Lower lobe of right lung (tissue), 2 donors: ENCODE results near the gene TAF6L. TPM values are rescaled to one million over a fixed set of nuclear protein-coding genes. Genes with fewer than 3 reads are reported as not detected.
"Not testable (repeated sequence)": the region's sequence is repeated elsewhere in the genome, so short reads cannot be mapped to it uniquely, and the experiment has no call there.

Source experiments
- ATAC-seq, 2 donors: fragments of 200-7000 bp; cut with Tn5 transposase; one replicate each; pipeline ENCODE4 v1.9.1; 2020 to 2022; ENCODE audit warnings: mild to moderate bottlenecking in 2 of 2, moderate library complexity in 2 of 2
- DNase-seq: peaks from one replicate; pipeline ENCODE4 v3.0.0-alpha.2; 2020
- H3K27ac ChIP-seq: fragments of 200-600 bp; one replicate; pipeline ENCODE4 v1.8.0; 2022
- H3K27me3 ChIP-seq: fragments of 200-600 bp; one replicate; pipeline ENCODE4 v1.8.0; 2022; ENCODE audit warnings: low read depth
- H3K36me3 ChIP-seq: fragments of 200-600 bp; one replicate; pipeline ENCODE4 v1.8.0; 2022; ENCODE audit warnings: mild to moderate bottlenecking
- H3K4me1 ChIP-seq: fragments of 200-600 bp; one replicate; pipeline ENCODE4 v1.8.0; 2022
- H3K4me3 ChIP-seq: fragments of 200-600 bp; one replicate; pipeline ENCODE4 v1.8.0; 2022; ENCODE audit warnings: mild to moderate bottlenecking
- H3K9me3 ChIP-seq: fragments of 200-600 bp; one replicate; pipeline ENCODE4 v1.8.0; 2022
- intact Hi-C: fragments of 100-400 bp; cut with DNase I; formaldehyde crosslinking; loops from one replicate; pipeline ENCODE4 v1.11.0; 2022
- total RNA-seq: library from RNA; stranded (reverse); fragmentation: NEBNext Ultra II Directional; extraction: Animal tissue kit (Norgen Biotek cat#: 25700); gene quantifications from one replicate; pipeline ENCODE4 v1.2.1, GENCODE V29; 2021
- TF ChIP-seq, protein P1 (sequence below): fragments of 200-600 bp; IDR thresholded peaks from one replicate; pipeline ENCODE4 v1.8.0; 2022; ENCODE audit warnings: antibody characterized with exemption, mild to moderate bottlenecking
- donor health status: DM: no; HTN: yes; CAD: no; lungs with severe emphysema.

Gene TAF6L
- total RNA-seq, 1 donor from 2014 or later = 23.6 TPM

DNA sequence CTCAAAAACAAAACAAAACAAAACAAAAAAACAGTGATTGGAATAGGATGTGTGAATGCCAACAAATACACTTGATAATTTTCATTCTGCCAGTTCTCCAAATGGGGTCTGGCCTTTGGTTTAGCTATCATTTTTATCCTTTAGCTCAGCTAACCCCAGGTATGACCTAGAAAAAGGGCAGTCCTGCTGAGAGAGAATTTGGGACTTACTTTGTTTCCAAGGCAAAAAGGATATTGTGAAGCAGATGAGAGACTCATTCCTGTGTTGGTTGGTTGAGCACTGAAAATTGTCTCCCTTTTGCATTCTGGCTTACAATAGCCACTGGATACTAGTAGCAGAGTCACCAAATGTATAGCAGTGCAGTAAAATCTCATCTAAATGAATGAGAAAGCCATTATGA is 34.0 kb upstream of the TAF6L start:
- Histone ChIP-seq H3K4me3 (no peak overlapping the region), H3K27ac (no peak overlapping the region), H3K36me3 (peaks cover 96% of the 10 kb centered on the region), H3K27me3 (no peaks in the 10 kb centered on the region), H3K9me3 (no peaks in the 10 kb centered on the region), H3K4me1 (peaks cover 10% of the 10 kb centered on the region)
- TF ChIP-seq, protein P1, sequence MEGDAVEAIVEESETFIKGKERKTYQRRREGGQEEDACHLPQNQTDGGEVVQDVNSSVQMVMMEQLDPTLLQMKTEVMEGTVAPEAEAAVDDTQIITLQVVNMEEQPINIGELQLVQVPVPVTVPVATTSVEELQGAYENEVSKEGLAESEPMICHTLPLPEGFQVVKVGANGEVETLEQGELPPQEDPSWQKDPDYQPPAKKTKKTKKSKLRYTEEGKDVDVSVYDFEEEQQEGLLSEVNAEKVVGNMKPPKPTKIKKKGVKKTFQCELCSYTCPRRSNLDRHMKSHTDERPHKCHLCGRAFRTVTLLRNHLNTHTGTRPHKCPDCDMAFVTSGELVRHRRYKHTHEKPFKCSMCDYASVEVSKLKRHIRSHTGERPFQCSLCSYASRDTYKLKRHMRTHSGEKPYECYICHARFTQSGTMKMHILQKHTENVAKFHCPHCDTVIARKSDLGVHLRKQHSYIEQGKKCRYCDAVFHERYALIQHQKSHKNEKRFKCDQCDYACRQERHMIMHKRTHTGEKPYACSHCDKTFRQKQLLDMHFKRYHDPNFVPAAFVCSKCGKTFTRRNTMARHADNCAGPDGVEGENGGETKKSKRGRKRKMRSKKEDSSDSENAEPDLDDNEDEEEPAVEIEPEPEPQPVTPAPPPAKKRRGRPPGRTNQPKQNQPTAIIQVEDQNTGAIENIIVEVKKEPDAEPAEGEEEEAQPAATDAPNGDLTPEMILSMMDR = no peak
- ATAC-seq (no peak), DNase-seq (no peak)
- intact Hi-C loops = no loop called here

DNA sequence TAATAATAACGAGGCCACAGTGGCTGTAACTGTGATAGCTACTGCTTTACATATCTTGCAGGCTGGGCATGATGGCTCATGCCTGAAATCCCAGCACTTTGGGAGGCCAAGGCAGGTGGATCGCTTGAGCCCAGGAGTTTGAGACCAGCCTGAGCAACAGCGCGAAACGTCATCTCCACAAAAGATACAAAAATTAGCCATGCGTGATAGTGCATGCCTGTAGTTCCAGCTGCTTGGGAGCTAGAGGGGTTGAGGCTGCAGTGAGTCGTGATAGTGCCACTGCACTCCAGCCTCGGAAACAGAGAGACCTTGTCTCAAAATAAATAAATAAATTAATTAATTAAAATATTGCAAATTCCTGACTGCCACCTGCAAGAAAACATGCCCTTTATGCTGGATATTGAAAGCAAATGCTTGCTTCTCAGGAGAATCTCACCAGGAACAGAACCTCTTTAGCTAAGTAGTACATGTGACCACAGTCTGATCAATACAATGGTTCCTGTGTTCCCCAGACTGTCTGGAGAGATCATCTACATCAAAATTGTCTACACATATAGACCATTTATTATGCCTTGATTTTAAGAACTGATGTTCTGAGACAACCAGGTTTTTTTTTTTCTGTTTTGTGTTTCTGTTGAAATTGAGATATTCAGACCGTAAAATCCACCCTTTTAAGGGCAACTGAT is 23.6 kb upstream of the TAF6L start:
- Histone ChIP-seq H3K27ac (no peak overlapping the region), H3K4me3 (no peak overlapping the region), H3K4me1 (peaks cover 12% of the 10 kb centered on the region), H3K9me3 (no peaks in the 10 kb centered on the region), H3K27me3 (no peaks in the 10 kb centered on the region), H3K36me3 (peaks cover 27% of the 10 kb centered on the region)
- no peak for DNase-seq
- TF ChIP-seq, protein P1 = no peak
- intact Hi-C loops = no loop called here
- no peak for ATAC-seq

DNA sequence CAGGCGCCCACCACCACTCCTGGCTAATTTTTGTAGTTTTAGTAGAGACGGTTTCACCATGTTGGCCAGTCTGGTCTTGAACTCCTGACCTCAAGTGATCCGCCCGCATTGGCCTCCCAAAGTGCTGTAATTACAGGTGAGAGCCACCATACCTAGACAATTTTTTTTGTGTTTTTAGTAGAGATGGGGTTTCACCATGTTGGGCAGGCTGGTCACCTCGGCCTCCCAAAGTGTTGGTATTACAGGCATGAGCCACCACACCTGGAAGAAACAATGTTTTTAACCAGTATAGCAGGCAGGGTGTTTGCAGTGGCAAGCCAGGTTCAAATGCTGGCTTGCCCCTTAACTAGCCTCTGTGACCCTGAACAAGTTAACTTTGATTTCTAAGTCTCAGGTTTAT is 21.3 kb upstream of the TAF6L start:
- H3K27me3 ChIP-seq, ATAC-seq, H3K4me3 ChIP-seq, H3K27ac ChIP-seq, intact Hi-C loops, DNase-seq, H3K9me3 ChIP-seq: not testable (repeated sequence)
- peaks cover 28% of the 10 kb centered on the region for H3K4me1 ChIP-seq
- H3K36me3 ChIP-seq = peaks cover 31% of the 10 kb centered on the region

DNA sequence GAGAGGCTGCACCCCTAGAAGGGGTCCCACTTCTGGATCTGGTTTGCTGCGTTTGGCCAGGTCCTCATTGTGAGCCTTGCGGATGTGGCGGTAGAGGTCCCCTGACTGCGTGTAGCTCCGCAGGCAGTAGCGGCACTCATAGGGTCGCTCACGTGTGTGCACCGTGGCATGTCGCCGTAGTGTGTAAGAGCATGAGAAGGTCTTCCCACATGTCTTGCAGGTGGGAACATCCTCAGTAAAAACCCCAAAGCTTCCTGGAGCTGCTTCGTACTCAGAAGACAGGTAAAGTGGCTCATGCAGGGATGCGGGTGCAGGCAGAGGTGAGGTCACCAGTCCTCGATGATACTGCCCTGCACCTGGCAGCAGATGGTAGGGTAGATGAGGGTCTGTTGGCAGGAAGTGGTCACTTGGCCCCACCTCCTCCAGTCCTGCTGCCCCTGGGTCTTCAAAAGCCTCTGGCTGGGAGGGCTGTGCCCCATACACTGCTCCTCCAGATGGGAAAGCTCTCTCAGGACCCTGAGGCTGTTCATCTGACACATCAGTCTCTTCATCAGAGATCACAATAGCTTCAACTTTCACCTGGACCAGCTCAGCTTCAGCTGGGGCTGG is 18.9 kb upstream of the TAF6L start:
- ATAC-seq = no peak
- no peak for DNase-seq
- no peaks in the 10 kb centered on the region for H3K9me3 ChIP-seq
- H3K27ac ChIP-seq = no peak overlapping the region
- H3K36me3 ChIP-seq = peaks cover 31% of the 10 kb centered on the region
- H3K4me3 ChIP-seq = no peak overlapping the region
- TF ChIP-seq, protein P1 = no peak
- H3K27me3 ChIP-seq = no peaks in the 10 kb centered on the region
- intact Hi-C loops = no loop called here
- H3K4me1 ChIP-seq = peaks cover 28% of the 10 kb centered on the region

DNA sequence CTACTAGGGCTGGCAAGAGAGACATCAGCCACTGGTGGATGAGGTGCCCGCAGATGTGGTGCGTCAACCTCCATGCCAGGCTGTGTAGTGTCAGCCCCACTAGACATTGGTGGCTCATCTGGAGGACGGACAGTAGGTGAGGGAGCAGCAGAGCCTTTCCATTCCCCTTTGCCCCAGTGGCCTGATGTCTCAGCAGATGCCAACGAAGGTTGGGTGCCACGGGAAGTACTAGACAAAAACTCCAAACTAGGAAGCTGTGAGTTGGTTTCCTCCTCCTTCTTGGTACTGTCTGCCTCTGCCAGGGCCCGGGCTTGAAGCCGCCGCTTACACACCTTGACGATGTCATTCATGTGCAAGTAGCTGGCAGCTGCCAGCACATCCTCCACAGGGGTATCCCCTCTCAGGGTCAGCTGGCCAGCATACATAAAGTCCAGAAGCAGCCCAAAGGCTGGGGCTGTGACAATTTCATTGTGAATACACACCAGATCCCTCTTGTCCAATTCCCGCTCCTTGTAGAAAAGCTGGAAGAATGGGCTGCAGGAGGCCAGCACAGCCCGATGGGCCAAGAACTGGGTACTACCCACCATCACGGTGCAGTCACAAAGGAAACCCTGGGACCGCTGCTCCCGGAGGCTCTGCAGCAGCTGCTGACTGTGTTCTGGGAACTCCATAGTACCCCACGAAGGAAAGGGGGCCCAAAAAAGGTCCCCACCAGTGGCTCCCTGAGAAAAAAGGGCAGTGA is 18.0 kb upstream of the TAF6L start:
- TF ChIP-seq, protein P1 = no peak
- Histone ChIP-seq H3K27ac (peak overlapping the region; percentile 83), H3K4me3 (peak overlapping the region; percentile 63), H3K27me3 (no peaks in the 10 kb centered on the region), H3K4me1 (peaks cover 28% of the 10 kb centered on the region), H3K9me3 (no peaks in the 10 kb centered on the region), H3K36me3 (peaks cover 24% of the 10 kb centered on the region)
- DNase-seq = no peak
- no peak for ATAC-seq
- intact Hi-C loops = no loop called here
